ENCODE measurements around the gene PLXNA4. TPM values are rescaled to one million over a fixed set of nuclear protein-coding genes. Genes with fewer than 3 reads are reported as not detected.

PLXNA4 gene
- total RNA-seq, 4 donors from 2014 or later: 4.8 to 19.7 (median 10.7) TPM

GRCh38 chr7:132221356-132221755 lies 354.9 kb downstream of the PLXNA4 start:
- ATAC-seq: no peak
- TF ChIP-seq POLR2AphosphoS5 (IDR thresholded peaks at IDR 0.05) (no peak), CTCF (IDR thresholded peaks at IDR 0.05) (no peak), POLR2A (IDR thresholded peaks at IDR 0.05) (no peak), EP300 (IDR thresholded peaks at IDR 0.05) (no peak)

GRCh38 chr7:132220060-132220459 lies 356.2 kb downstream of the PLXNA4 start:
- H3K36me3 ChIP-seq: no peaks in the 10 kb centered on the region
- no peak for ATAC-seq
- WGBS, 2 donors (ENCODE audit: low coverage in 1 of 2): 82% methylated on average over 1 of the region's 1 CpG; no CpG with 5 or more reads in 1 of the 2 donors
- H3K27ac ChIP-seq: no peak overlapping the region
- no peaks in the 10 kb centered on the region for H3K27me3 ChIP-seq
- H3K9me3 ChIP-seq: no peaks in the 10 kb centered on the region
- TF ChIP-seq POLR2AphosphoS5 (IDR thresholded peaks at IDR 0.05) (no peak), POLR2A (IDR thresholded peaks at IDR 0.05) (no peak), EP300 (IDR thresholded peaks at IDR 0.05) (no peak), CTCF (IDR thresholded peaks at IDR 0.05) (no peak)
- H3K4me3 ChIP-seq: no peak overlapping the region
- no peaks in the 10 kb centered on the region for H3K4me1 ChIP-seq

More at GRCh38 chr7:132221356-132221755, 354.9 kb downstream of the PLXNA4 start:
- Histone ChIP-seq H3K36me3 (no peaks in the 10 kb centered on the region), H3K9me3 (no peaks in the 10 kb centered on the region), H3K27ac (no peak overlapping the region), H3K27me3 (no peaks in the 10 kb centered on the region), H3K4me3 (no peak overlapping the region), H3K4me1 (no peaks in the 10 kb centered on the region)

GRCh38 chr7:132218876-132219275 lies 357.4 kb downstream of the PLXNA4 start:
- H3K27ac ChIP-seq: no peak overlapping the region
- H3K36me3 ChIP-seq: no peaks in the 10 kb centered on the region
- WGBS, 2 donors (ENCODE audit: low coverage in 1 of 2): 61 to 81% methylated on average over 3 to 4 of the region's 4 CpGs
- H3K4me1 ChIP-seq: no peaks in the 10 kb centered on the region
- no peaks in the 10 kb centered on the region for H3K9me3 ChIP-seq
- TF ChIP-seq EP300 (IDR thresholded peaks at IDR 0.05) (no peak), CTCF (IDR thresholded peaks at IDR 0.05) (no peak), POLR2AphosphoS5 (IDR thresholded peaks at IDR 0.05) (no peak), POLR2A (IDR thresholded peaks at IDR 0.05) (no peak)
- H3K4me3 ChIP-seq: no peak overlapping the region
- H3K27me3 ChIP-seq: no peaks in the 10 kb centered on the region
- no peak for ATAC-seq

- no peaks in the 10 kb centered on the region for H3K27me3 ChIP-seq
- no peaks in the 10 kb centered on the region for H3K36me3 ChIP-seq
- no peak overlapping the region for H3K4me3 ChIP-seq
- WGBS, 2 donors (ENCODE audit: low coverage in 1 of 2): 49 to 86% methylated on average over 4 to 5 of the region's 8 CpGs
- no peaks in the 10 kb centered on the region for H3K4me1 ChIP-seq
- no peak overlapping the region for H3K27ac ChIP-seq
- H3K9me3 ChIP-seq: no peaks in the 10 kb centered on the region
- no peak for ATAC-seq
- no peak for TF ChIP-seq CTCF (IDR thresholded peaks at IDR 0.05)
- no peak for TF ChIP-seq POLR2AphosphoS5 (IDR thresholded peaks at IDR 0.05)
- no peak for TF ChIP-seq POLR2A (IDR thresholded peaks at IDR 0.05)
- TF ChIP-seq EP300 (IDR thresholded peaks at IDR 0.05): no peak
Observed at GRCh38 chr7:132216847-132217525, 359.3 kb downstream of the PLXNA4 start.

GRCh38 chr7:132214452-132214851 lies 361.8 kb downstream of the PLXNA4 start:
- no peak for TF ChIP-seq POLR2A (IDR thresholded peaks at IDR 0.05)
- no peak for TF ChIP-seq EP300 (IDR thresholded peaks at IDR 0.05)
- no peak for TF ChIP-seq CTCF (IDR thresholded peaks at IDR 0.05)
- TF ChIP-seq POLR2AphosphoS5 (IDR thresholded peaks at IDR 0.05): no peak
- no peak overlapping the region for H3K27ac ChIP-seq
- peaks cover 0 to 10% of the 10 kb centered on the region in 2 donors for H3K36me3 ChIP-seq
- no peaks in the 10 kb centered on the region for H3K4me1 ChIP-seq
- H3K4me3 ChIP-seq: no peak overlapping the region
- ATAC-seq: no peak
- 58 to 71% methylated on average over 4 to 5 of the region's 6 CpGs for WGBS, 2 donors (ENCODE audit: low coverage in 1 of 2)
- no peaks in the 10 kb centered on the region for H3K27me3 ChIP-seq
- H3K9me3 ChIP-seq: no peaks in the 10 kb centered on the region

Measured in gastroesophageal sphincter (tissue), 4 donors.